Heart right ventricle (tissue), 16 donors: ENCODE results near the gene VTI1A. TPM values are rescaled to one million over a fixed set of nuclear protein-coding genes. Genes with fewer than 3 reads are reported as not detected.

ENCODE experiments used
- ATAC-seq, 8 donors: fragments of 200-7000 bp; cut with Tn5 transposase; one replicate each; pipeline ENCODE4 v1.9.1; 2020; ENCODE audit warnings: mild to moderate bottlenecking in 8 of 8, moderate library complexity in 8 of 8, moderate number of reproducible peaks in 1 of 8
- DNase-seq, 2 donors: peaks; one replicate each; pipeline ENCODE4 v3.0.0-alpha.2; 2020
- H3K27ac ChIP-seq, 10 donors: fragments of 200-600 bp; sonication (generic) in 2 of 10; one replicate each; pipeline versions ENCODE4 v1.5.0 to v1.8.0; 2020 to 2022; ENCODE audit warnings: mild to moderate bottlenecking in 3 of 10
- H3K27me3 ChIP-seq, 7 donors: fragments of 200-600 bp; one replicate each; pipeline ENCODE4 v1.8.0; 2021 to 2022; ENCODE audit warnings: mild to moderate bottlenecking in 2 of 7
- H3K36me3 ChIP-seq, 9 donors: fragments of 200-600 bp; sonication (generic) in 1 of 9; one replicate each; pipeline versions ENCODE4 v1.5.0 to v1.8.0; 2020 to 2022; ENCODE audit warnings: mild to moderate bottlenecking in 2 of 9
- H3K4me1 ChIP-seq, 9 donors: fragments of 200-600 bp; sonication (generic) in 1 of 9; one replicate each; pipeline versions ENCODE4 v1.5.0 to v1.8.0; 2020 to 2022; ENCODE audit warnings: mild to moderate bottlenecking in 4 of 9
- H3K4me3 ChIP-seq, 10 donors: fragments of 200-600 bp; sonication (generic) in 2 of 10; one replicate each; pipeline versions ENCODE4 v1.5.0 to v1.8.0; 2020 to 2022; ENCODE audit warnings: mild to moderate bottlenecking in 7 of 10, moderate library complexity in 2 of 10
- H3K9me3 ChIP-seq, 11 donors: fragments of 200-600 bp in 10 of 11; sonication (generic) in 2 of 11; one replicate each; pipeline versions ENCODE4 v1.5.0 to v1.8.0; 2013 to 2022; ENCODE audit warnings: mild to moderate bottlenecking in 2 of 11, control low read depth in 1 of 11, moderate library complexity in 1 of 11
- WGBS, 2 donors: extraction: QIAGEN DNeasy Blood & Tissue Kit; methylation state at CpG; one replicate each; pipeline ENCODE4 v1.1.7; 2013; ENCODE audit warnings: inconsistent platforms in 1 of 2; 5-methylcytosine and 5-hydroxymethylcytosine counted together
- intact Hi-C, 10 donors: fragments of 100-400 bp; cut with DNase I; formaldehyde crosslinking; loops; one replicate each; pipeline versions ENCODE4 v1.11.1 to v1.14.2; 2022
- polyA plus RNA-seq, 2 donors: library from polyadenylated mRNA; stranded (reverse); fragments of 200-250 nt; gene quantifications; one replicate each; pipeline ENCODE4 v1.2.3, GENCODE V29; 2013
- total RNA-seq, 10 donors: library from RNA; stranded (reverse); fragmentation: NEBNext Ultra II Directional in 3 of 10; extraction: Animal tissue kit (Norgen Biotek cat#: 25700) in 3 of 10; gene quantifications; one replicate each; pipeline versions ENCODE4 v1.2.1 to v1.2.4, GENCODE V29; 2021 to 2023
- TF ChIP-seq, protein P1 (sequence below), 9 donors: fragments of 200-600 bp; sonication (generic) in 2 of 9; IDR thresholded peaks; one replicate each; pipeline versions ENCODE4 v1.5.0 to v1.8.0; 2021 to 2022; ENCODE audit warnings: antibody characterized with exemption in 9 of 9, mild to moderate bottlenecking in 5 of 9, moderate library complexity in 1 of 9
- donor health status: Arrhythmogenic right ventricular cardiomyopathy.
- donor health status: ischemic (EF 13 %, LVEDD 7.1; RV severe dilation, severe dysfunction).
- donor health status: healthy with polysubstance abuse.
- donor health status: DM: no; HTN: yes; CAD: no.
- donor health status: DM: no; HTN: no; CAD: no.
- donor health status: ischemic (EF 25% LVEDD 6.9; RV normal size, moderate dysfunction).
- donor health status: ischemic (EF 25% LVEDD 5.7; RV mildly dilated, moderate dysfunction).
- donor health status: healthy.
- donor health status: DM: yes; HTN: yes; CAD: no.
- donor health status: Ischemic cardiomyopathy.
- donor health status: ischemic (EF 35%, LVEDD 5.7; RV mildly dilated, moderate dysfunction).
- donor health status: nonischemic (EF 11% LVEDD 7.7; RV severe dilation, severe dysfunction).
- donor health status: DM: yes; HTN: yes; CAD: no.
- donor health status: PGD.
- donor health status: ischemic (EF 29% LVEDD 5.4; RV normal size, mild dysfunction).
- donor health status: nonischemic (EF 23%, LVEDD 6.1; RV moderate dilation, normal function).

The VTI1A gene
- total and polyA plus RNA-seq, 12 donors: 6.2 to 24.5 (median 20.6) TPM

DNA sequence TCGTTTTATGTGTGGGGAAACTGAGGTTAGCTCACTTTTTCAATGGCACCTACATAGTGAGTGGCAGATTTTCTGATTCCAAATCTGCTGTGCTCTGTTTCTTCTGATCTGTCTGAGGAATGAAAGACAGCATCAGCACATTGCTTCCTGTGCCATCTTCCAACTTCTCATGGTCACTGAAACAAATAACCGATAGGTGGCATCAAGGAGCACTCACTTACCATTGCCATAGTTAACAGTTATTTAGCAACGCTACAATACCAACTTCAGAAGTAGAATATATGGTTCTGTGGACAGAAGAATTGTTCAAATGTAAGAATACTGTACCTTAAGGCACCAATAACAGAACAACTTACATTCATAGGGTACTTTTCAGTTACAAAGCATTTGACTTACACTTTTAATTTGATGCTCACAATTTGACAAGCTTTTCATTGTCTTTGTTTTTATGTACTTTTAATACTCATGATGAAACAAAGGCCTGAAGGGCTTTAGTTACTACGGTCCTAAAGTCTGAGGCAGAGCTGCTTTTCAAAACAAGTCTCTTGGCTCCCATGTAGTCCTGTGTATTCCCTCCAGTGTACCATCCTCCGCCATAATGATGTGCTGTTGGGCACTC, 274.2 kb downstream of the VTI1A start:
- DNase-seq (peak in 1 of 2 donors; percentile 34), ATAC-seq (peak in 6 of 8 donors; percentile 29 to 59 (median 54))
- H3K36me3 ChIP-seq: no peaks in the 10 kb centered on the region
- no peak overlapping the region for H3K4me3 ChIP-seq
- no peaks in the 10 kb centered on the region for H3K27me3 ChIP-seq
- intact Hi-C loops: loop anchor here in 8 of 10 donors (1.0 to 10.0 kb wide), 9 partner anchors 234 to 666 kb away; partner anchors contain the start of gene TCF7L2 (in 1 of the 8)
- H3K4me1 ChIP-seq: peaks cover 0 to 5% (median 0%) of the 10 kb centered on the region in 9 donors
- TF ChIP-seq, protein P1, sequence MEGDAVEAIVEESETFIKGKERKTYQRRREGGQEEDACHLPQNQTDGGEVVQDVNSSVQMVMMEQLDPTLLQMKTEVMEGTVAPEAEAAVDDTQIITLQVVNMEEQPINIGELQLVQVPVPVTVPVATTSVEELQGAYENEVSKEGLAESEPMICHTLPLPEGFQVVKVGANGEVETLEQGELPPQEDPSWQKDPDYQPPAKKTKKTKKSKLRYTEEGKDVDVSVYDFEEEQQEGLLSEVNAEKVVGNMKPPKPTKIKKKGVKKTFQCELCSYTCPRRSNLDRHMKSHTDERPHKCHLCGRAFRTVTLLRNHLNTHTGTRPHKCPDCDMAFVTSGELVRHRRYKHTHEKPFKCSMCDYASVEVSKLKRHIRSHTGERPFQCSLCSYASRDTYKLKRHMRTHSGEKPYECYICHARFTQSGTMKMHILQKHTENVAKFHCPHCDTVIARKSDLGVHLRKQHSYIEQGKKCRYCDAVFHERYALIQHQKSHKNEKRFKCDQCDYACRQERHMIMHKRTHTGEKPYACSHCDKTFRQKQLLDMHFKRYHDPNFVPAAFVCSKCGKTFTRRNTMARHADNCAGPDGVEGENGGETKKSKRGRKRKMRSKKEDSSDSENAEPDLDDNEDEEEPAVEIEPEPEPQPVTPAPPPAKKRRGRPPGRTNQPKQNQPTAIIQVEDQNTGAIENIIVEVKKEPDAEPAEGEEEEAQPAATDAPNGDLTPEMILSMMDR (IDR thresholded peaks at IDR 0.05): peak; percentile 39 to 83 (median 71)
- 57 to 65% methylated on average over 5 of the region's 5 CpGs for WGBS, 2 donors
- no peaks in the 10 kb centered on the region for H3K9me3 ChIP-seq
- H3K27ac ChIP-seq: no peak overlapping the region

DNA sequence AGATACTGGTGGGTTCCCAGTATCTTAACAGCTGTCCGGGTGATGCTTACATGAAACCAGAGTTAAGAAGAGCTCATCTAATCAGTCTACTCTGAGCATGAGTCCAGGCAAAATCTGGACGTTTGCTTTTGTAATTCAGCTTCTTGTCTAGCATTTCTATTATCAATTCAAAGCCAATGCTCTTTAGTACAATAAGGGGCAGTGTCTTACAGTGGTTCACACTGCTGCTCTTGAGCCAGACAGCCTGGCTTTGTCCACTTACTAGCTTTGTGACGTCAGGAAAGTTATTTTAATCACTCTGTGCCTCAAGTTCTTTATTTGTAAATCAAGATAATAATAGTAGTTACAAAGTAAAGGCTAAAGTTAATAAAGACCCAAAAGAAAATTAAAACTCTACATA, 275.7 kb downstream of the VTI1A start:
- no peak for DNase-seq
- H3K27ac ChIP-seq: no peak overlapping the region

DNA sequence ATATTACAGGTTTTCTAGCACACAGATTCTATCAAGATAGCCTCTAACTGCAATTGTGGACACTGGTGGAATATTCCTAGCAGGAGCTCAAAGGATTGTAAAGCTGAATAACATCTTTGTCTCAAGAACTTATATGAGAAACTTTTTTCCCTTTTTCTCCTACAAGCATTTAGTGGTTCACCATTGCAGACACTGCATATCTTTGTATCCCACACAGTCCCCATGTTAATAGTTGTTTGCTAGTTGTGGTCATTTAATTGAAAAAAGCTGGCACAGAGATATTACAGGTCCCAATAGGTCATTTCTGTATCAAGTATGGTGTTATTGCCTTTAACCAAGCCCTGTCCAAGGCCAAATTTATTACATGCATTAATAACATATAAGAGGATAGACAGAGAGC, 276.9 kb downstream of the VTI1A start:
- Histone ChIP-seq H3K36me3 (no peaks in the 10 kb centered on the region), H3K27ac (no peak overlapping the region), H3K4me1 (peaks cover 0 to 5% (median 0%) of the 10 kb centered on the region in 9 donors), H3K9me3 (no peaks in the 10 kb centered on the region), H3K27me3 (no peaks in the 10 kb centered on the region), H3K4me3 (no peak overlapping the region)
- TF ChIP-seq, protein P1 (IDR thresholded peaks at IDR 0.05): no peak
- ATAC-seq: no peak
- no peak for DNase-seq
- intact Hi-C loops: loop anchor here in 8 of 10 donors (5.0 to 10.0 kb wide), 7 partner anchors 231 to 663 kb away; partner anchors contain the start of gene TCF7L2 (in 1 of the 8)

More for the DNA sequence above, 275.7 kb downstream of the VTI1A start:
- Histone ChIP-seq H3K4me3 (no peak overlapping the region), H3K9me3 (no peaks in the 10 kb centered on the region), H3K27me3 (no peaks in the 10 kb centered on the region), H3K4me1 (peaks cover 0 to 5% (median 0%) of the 10 kb centered on the region in 9 donors), H3K36me3 (no peaks in the 10 kb centered on the region)
- no peak for ATAC-seq
- TF ChIP-seq, protein P1 (IDR thresholded peaks at IDR 0.05): no peak
- intact Hi-C loops: loop anchor here in 8 of 10 donors (5.0 to 10.0 kb wide), 7 partner anchors 232 to 665 kb away; partner anchors contain the start of gene TCF7L2 (in 1 of the 8)
- 62 to 66% methylated on average over 3 of the region's 3 CpGs for WGBS, 2 donors

DNA sequence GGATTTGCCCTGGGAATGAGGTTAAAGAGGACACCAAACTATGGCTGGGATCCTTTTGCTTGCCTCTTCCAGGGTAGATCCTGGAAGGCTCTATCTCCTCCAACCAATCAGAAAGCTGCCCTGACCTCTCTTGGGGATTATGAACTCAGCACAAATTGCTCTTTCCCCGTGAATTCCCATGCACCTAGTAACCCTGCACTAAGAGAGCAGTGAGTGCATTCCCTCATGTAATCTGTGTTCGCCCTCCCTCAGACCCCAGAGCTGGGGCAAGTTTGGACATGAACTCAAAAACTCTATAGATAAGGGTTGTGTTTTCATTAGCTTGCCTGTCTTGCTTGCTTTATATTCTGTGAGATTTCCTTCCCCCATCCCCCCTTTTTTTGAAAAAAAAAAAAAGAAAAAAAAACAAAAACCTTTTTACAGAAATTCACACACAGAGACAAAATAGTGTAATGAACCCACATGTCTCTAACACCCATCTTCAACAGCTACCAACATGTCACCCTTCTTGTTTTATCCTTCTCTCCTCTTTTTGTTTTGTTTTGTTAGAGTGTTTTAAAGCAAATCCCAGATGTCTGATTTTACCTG, 277.5 kb downstream of the VTI1A start:
- 81 to 83% methylated on average over 2 of the region's 2 CpGs for WGBS, 2 donors
- H3K4me1 ChIP-seq: peaks cover 0 to 5% (median 0%) of the 10 kb centered on the region in 9 donors
- DNase-seq: no peak
- intact Hi-C loops: loop anchor here in 8 of 10 donors (5.0 to 10.0 kb wide), 7 partner anchors 230 to 663 kb away; partner anchors contain the start of gene TCF7L2 (in 1 of the 8)
- H3K4me3 ChIP-seq: no peak overlapping the region
- H3K27ac ChIP-seq: no peak overlapping the region
- H3K27me3 ChIP-seq: no peaks in the 10 kb centered on the region
- H3K9me3 ChIP-seq: no peaks in the 10 kb centered on the region
- peak in 2 of 8 donors; percentile 39 to 61 for ATAC-seq
- no peaks in the 10 kb centered on the region for H3K36me3 ChIP-seq
- TF ChIP-seq, protein P1 (IDR thresholded peaks at IDR 0.05): no peak
